IMR-90 (cell line): ENCODE measurements around the gene FANCD2OS. TPM values are rescaled to one million over a fixed set of nuclear protein-coding genes. Genes with fewer than 3 reads are reported as not detected.

Experiments used
- ATAC-seq: fragments of 200-7000 bp; cut with Tn5 transposase; 2 replicates; pipeline ENCODE4 v1.9.1; 2020; ENCODE audit warnings: low read depth, mild to moderate bottlenecking, moderate library complexity
- BruUV-seq: library from RNA; stranded (reverse); fragments of 400-500 nt; replicated peaks from 2 replicates; lab custom pipeline; 2021; lab: Mats Ljungman, UMichigan
- CTCF ChIA-PET: fragments of 300-600 bp; formaldehyde crosslinking; extraction: SDS; loops from one replicate; lab custom pipeline; 2021; ENCODE audit warnings: antibody characterized with exemption; lab: Yijun Ruan, JAX
- POLR2A ChIA-PET: fragments of 300-600 bp; sonication (Branson Sonifier 250); formaldehyde crosslinking; loops from one replicate; lab custom pipeline; 2022; ENCODE audit warnings: antibody characterized with exemption; ENCODE audit not compliant: unreplicated experiment; lab: Charles Lee
- DNase-seq: peaks from one replicate; pipeline ENCODE4 v3.0.0; 2013
- H2AFZ ChIP-seq: replicated peaks from 2 replicates; pipeline ENCODE3; 2013; ENCODE audit warnings: low read length, mild to moderate bottlenecking; ENCODE audit not compliant: poor library complexity
- H2AK5ac ChIP-seq: 2 replicates; pipeline ENCODE4 v1.6.1; 2013; ENCODE audit warnings: low read depth, low read length, inconsistent platforms
- H2AK9ac ChIP-seq: replicated peaks from 2 replicates; pipeline ENCODE3; 2013; ENCODE audit warnings: mild to moderate bottlenecking, low read depth, low read length, moderate library complexity; ENCODE audit not compliant: poor library complexity
- H2BK120ac ChIP-seq: 2 replicates; pipeline ENCODE4 v1.6.1; 2013; ENCODE audit warnings: low read depth, low read length, inconsistent platforms
- H2BK15ac ChIP-seq: 3 replicates; pipeline ENCODE4 v1.6.1; 2013; ENCODE audit warnings: low read depth, low read length, inconsistent platforms
- H2BK20ac ChIP-seq: 2 replicates; pipeline ENCODE4 v1.6.1; 2013; ENCODE audit warnings: low read depth, mild to moderate bottlenecking, inconsistent platforms, low read length, moderate library complexity
- H2BK5ac ChIP-seq: 2 replicates; pipeline ENCODE4 v1.6.1; 2013; ENCODE audit warnings: mild to moderate bottlenecking, low read depth, low read length, inconsistent platforms; ENCODE audit not compliant: poor library complexity, severe bottlenecking
- H3K14ac ChIP-seq: replicated peaks from 2 replicates; pipeline ENCODE4 v1.6.1; 2013; ENCODE audit warnings: low read depth, low read length, inconsistent platforms
- H3K18ac ChIP-seq: 2 replicates; pipeline ENCODE4 v1.6.1; 2013; ENCODE audit warnings: low read depth, low read length, control low read depth
- H3K23ac ChIP-seq: 2 replicates; pipeline ENCODE4 v1.6.1; 2013; ENCODE audit warnings: low read depth, low read length, inconsistent platforms
- H3K27ac ChIP-seq: 2 replicates; pipeline ENCODE4 v1.5.1; 2013; ENCODE audit warnings: mild to moderate bottlenecking, control low read depth, low read length; ENCODE audit not compliant: insufficient read depth
- H3K27me3 ChIP-seq: 2 replicates; pipeline ENCODE4 v1.6.1; 2013; ENCODE audit warnings: low read length; ENCODE audit not compliant: control insufficient read depth, insufficient read depth
- H3K36me3 ChIP-seq: 2 replicates; pipeline ENCODE4 v1.6.1; 2013; ENCODE audit warnings: low read length, mixed read lengths; ENCODE audit not compliant: control insufficient read depth, insufficient read depth
- H3K4ac ChIP-seq: 2 replicates; pipeline ENCODE4 v1.6.1; 2013; ENCODE audit warnings: low read depth, low read length, inconsistent platforms
- H3K4me1 ChIP-seq: 2 replicates; pipeline ENCODE4 v1.6.1; 2013; ENCODE audit warnings: low read length, mixed read lengths; ENCODE audit not compliant: control insufficient read depth, insufficient read depth
- H3K4me2 ChIP-seq: 2 replicates; pipeline ENCODE4 v1.6.1; 2013; ENCODE audit warnings: low read depth, mild to moderate bottlenecking, control low read depth, low read length, moderate library complexity
- H3K4me3 ChIP-seq: 2 replicates; pipeline ENCODE4 v1.5.1; 2013; ENCODE audit warnings: low read depth, mild to moderate bottlenecking, control low read depth, low read length, moderate library complexity; ENCODE audit not compliant: insufficient read depth
- H3K56ac ChIP-seq: 2 replicates; pipeline ENCODE4 v1.6.1; 2013; ENCODE audit warnings: low read length, inconsistent platforms; ENCODE audit not compliant: insufficient read depth; ENCODE audit errors: extremely low read depth
- H3K79me1 ChIP-seq, 2 experiments: 2 replicates each; pipeline ENCODE4 v1.6.1; 2013; ENCODE audit warnings: low read length in 2 of 2, inconsistent platforms in 1 of 2, low read depth in 1 of 2
- H3K9ac ChIP-seq: 2 replicates; pipeline ENCODE4 v1.6.1; 2013; ENCODE audit warnings: low read depth, low read length, control low read depth
- H3K9me1 ChIP-seq: 2 replicates; pipeline ENCODE4 v1.6.1; 2013; ENCODE audit warnings: low read length, inconsistent platforms; ENCODE audit not compliant: insufficient read depth
- H3K9me3 ChIP-seq: 2 replicates; pipeline ENCODE4 v1.6.1; 2013; ENCODE audit warnings: low read length; ENCODE audit not compliant: control insufficient read depth, insufficient read depth
- H4K20me1 ChIP-seq: 2 replicates; pipeline ENCODE4 v1.6.1; 2013; ENCODE audit warnings: low read length, inconsistent platforms; ENCODE audit not compliant: insufficient read depth
- H4K5ac ChIP-seq: 2 replicates; pipeline ENCODE4 v1.6.1; 2013; ENCODE audit warnings: mild to moderate bottlenecking, low read depth, low read length, control low read depth
- H4K8ac ChIP-seq, 2 experiments: 2 replicates each; pipeline ENCODE4 v1.6.1; 2013; ENCODE audit warnings: low read depth in 2 of 2, low read length in 2 of 2, control low read depth in 1 of 2, inconsistent platforms in 1 of 2
- H4K91ac ChIP-seq: 2 replicates; pipeline ENCODE4 v1.6.1; 2013; ENCODE audit warnings: low read depth, low read length, inconsistent platforms; ENCODE audit not compliant: insufficient read depth
- CEBPB ChIP-seq: IDR thresholded peaks from 2 replicates; pipeline ENCODE4 v1.6.1; 2012; ENCODE audit warnings: low read depth, low read length, improper control_type of control experiment
- MAFK ChIP-seq: IDR thresholded peaks from 2 replicates; pipeline ENCODE4 v1.6.1; 2012; ENCODE audit warnings: low read depth, low read length, improper control_type of control experiment
- whole genome bisulfite sequencing, 2 experiments: methylation state at CpG; one replicate each; pipeline versions ENCODE4 v1.1.5 to v1.1.7; 2013; ENCODE audit warnings: missing lambda C conversion rate in 2 of 2; ENCODE audit not compliant: insufficient read length in 1 of 2; ENCODE audit errors: extremely low coverage in 2 of 2; 5-methylcytosine and 5-hydroxymethylcytosine counted together
- dilution Hi-C: fragments of 300-500 bp; cut with HindIII; formaldehyde crosslinking; loops from one replicate; pipeline ENCODE4 v1.14.3; 2018; ENCODE audit warnings: low sequenced_read_pairs; ENCODE audit not compliant: unreplicated experiment
- in situ Hi-C: fragments of 300-500 bp; cut with MboI; formaldehyde crosslinking; loops from 3 replicates; pipeline ENCODE4 v1.14.3; 2019; ENCODE audit warnings: low sequenced_read_pairs, inconsistent platforms, mixed read lengths
- intact Hi-C: fragments of 100-400 bp; cut with micrococcal nuclease; formaldehyde crosslinking; loops from 2 replicates; pipeline ENCODE4 v1.10.0; 2022
- polyA plus RNA-seq, 3 experiments: library from polyadenylated mRNA; depleted of rRNA; stranded (reverse); fragments of >200 nt; gene quantifications; 2 replicates each; pipeline ENCODE4 v1.2.3, GENCODE V29; 2012; ENCODE audit warnings: low replicate concordance in 1 of 3
- total RNA-seq: library from RNA; depleted of rRNA; stranded (reverse); fragments of >200 nt; gene quantifications from 2 replicates; pipeline ENCODE4 v1.2.3, GENCODE V29; 2012

Gene FANCD2OS
- total and polyA plus RNA-seq, 2 of the 4 experiments (the other 2 are of a cell fraction) = not detected

GRCh38 chr3:10142707-10143560 is 34.9 kb upstream of the FANCD2OS start:
- Histone ChIP-seq H2AFZ (peak overlapping the region; percentile 26), H4K20me1 (peaks cover 30% of the 10 kb centered on the region), H3K4me3 (peak overlapping the region; percentile 71), H2BK15ac (no peak overlapping the region), H2AK9ac (peak overlapping the region; percentile 77), H3K79me1 (peaks cover 11 to 42% of the 10 kb centered on the region in 2 experiments; a peak in 3 of 4 replicates), H3K27me3 (no peaks in the 10 kb centered on the region), H4K8ac (0 out of 4 replicates have a peak overlapping the region, but pooled peaks of 1 of the 2 experiments have one; percentile 28), H3K56ac (no peak overlapping the region), H3K4me1 (peaks cover 7% of the 10 kb centered on the region), H3K9me1 (peaks cover 7% of the 10 kb centered on the region; the same call in 1 of the 2 replicates), H4K91ac (no peak overlapping the region), H4K5ac (no peak overlapping the region), H3K4me2 (peak overlapping the region; percentile 81), H3K9ac (no peak overlapping the region), H2BK20ac (no peak overlapping the region), H3K18ac (no peak overlapping the region), H3K9me3 (no peaks in the 10 kb centered on the region), H2BK120ac (no peak overlapping the region), H2BK5ac (peak overlapping the region; percentile 1), H3K36me3 (peaks cover 16% of the 10 kb centered on the region), H3K4ac (peak overlapping the region; percentile 47), H3K14ac (peak overlapping the region; percentile 85), H2AK5ac (peak overlapping the region; percentile 29; the same call in 1 of the 2 replicates), H3K27ac (no peak overlapping the region), H3K23ac (peak overlapping the region; percentile 71)
- BruUV-seq = no TSS peak
- dilution Hi-C loops (no loop called here), in situ Hi-C loops (no loop called here), intact Hi-C loops (loop anchor here (10.0 kb wide), 1 partner anchor 158 kb away; the partner anchor contains the start of gene EMC3)
- CTCF ChIA-PET = no interaction called here
- 91% methylated on average over 19 of the region's 29 CpGs; no CpG with 5 or more reads in 1 of the 2 experiments for WGBS, 2 experiments
- ATAC-seq (no peak), DNase-seq (no peak)
- TF ChIP-seq MAFK (no peak), CEBPB (peak; percentile 54)
- POLR2A ChIA-PET = no interaction called here
